DLD1 (cell line): ENCODE measurements around the gene URB2.
"Not testable (repeated sequence)": the region's sequence is repeated elsewhere in the genome, so short reads cannot be mapped to it uniquely, and the experiment has no call there.

Experiments
- in situ Hi-C: cut with HindIII; loops from 2 replicates; pipeline ENCODE4 v1.10.0; 2017; ENCODE audit warnings: low sequenced_read_pairs

The URB2 gene

DNA sequence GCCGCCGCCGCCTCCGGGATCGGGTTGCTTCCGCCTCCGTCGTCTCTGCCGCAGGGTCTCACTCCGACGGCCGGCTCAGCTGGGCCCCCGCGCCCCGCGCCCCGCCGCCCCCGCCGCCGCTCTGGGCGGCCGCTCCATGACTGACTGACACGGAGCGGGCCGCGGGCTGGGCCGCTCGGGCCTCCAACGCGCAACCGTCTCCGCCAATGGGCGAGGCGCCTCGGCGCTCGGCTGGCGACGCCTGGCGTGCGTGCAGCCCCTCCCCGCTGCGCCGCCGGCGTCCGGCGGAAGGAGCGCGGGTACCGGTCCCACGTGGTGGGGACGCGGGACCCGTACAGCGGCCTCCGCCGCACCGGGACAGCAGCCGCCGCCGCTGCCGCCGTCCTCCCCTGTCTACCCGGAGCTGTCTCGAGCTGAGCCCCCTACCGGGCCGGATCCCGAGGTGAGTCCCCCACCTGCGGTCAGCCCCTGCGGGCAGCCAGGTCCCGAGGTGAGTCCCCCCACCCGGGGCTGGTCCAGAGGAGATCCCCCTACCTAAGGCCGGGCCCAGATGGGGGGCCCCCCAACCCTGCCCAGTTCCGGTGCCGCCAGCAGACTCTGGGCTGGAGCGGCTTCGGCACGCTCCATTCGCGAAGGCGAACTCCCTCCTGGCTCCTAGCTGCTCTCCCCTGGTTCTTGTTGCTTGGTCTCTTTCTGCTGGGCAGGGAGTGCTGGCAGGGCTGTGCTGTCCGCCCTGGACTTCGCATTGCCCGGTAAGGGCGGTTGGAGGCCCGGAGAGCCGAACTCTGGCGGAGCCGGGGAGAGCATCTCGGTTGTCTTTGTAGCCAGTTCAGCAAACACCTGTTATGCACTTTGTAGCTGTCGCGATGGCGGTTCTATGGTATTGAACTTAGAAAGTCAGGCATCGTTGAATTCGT is at the start of gene URB2, which contains the start of gene TAF5L:
URB2 (plus strand) TSS at position 333 of the 917 bp plus-strand sequence. CDS start 1,387 bp downstream, outside the sequence.
TAF5L (minus strand) TSS at position 208 of the 917 bp plus-strand sequence. CDS start 11,640 bp downstream, outside the sequence.
- in situ Hi-C loops = no loop called here

DNA sequence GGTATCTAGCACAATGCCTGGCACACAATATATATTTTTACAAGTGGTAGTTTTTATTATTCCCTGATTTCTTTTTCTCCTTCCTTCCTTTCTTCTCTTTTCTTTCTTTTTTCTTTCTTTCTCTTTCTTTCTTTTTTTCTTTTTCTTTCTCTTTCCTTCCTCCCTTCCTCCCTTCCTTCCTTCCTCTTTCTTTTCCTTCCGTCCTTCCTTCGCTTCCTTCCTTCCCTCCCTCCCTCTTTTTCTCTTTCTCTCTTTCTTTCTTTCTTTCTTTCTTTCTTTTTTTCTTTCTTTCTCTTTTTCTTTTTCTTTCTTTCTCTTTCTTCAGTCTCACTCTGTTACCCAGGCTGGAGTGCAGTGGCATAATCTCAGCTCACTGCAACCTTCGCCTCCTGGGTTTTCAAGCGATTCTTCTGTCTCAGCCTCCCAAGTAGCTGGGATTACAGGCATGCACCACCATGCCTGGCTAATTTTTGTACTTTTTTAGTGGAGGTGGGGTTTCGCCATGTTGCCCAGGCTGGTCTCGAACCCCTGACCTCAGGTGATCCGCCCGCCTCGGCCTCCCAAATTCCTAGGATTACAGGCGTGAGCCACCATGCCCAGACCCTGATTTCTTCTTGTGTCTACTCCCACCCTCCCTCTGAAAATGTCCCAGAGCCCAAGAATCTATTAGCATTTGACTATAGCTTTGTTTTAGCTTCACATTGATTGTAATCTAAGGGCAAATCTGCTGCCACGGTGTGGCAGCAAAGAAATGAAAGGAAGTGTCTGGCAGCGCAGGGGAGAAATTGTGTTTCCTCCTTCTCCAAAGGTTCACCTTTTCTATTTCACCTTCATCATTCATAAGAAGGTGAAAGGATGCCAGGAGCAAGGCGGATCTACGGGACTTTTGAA is 47.6 kb upstream of the URB2 start:
- in situ Hi-C loops = no loop called here

DNA sequence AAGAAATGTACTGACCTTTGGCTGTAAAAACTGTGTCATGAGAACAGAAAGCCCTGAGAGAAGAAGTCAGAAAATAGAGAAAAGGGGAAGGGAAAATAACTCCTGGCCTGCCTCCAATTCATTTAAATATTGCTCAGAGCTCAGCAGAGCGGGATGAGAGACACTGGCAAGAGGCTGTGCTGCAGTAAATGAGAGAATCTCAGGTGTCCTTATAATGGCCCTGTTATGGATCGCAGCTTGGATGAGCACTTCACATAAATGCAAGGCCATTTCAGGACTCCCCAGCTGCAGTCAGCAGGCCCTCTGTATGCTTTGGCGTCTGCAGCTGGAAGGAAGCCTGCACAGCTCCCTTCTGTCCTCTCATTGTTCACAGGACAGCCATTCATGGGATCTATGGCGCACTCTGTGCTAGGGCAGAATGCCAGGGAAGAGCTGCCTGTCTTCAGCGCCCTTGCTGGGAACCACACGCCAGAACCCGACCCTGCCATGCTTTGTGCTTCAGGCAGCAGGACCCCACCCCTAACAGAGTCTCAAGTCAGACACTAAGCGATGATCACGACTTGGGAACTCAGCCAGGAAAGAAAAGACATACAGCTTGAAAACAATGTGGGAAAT is 46.9 kb upstream of the URB2 start:
- in situ Hi-C loops = no loop called here

DNA sequence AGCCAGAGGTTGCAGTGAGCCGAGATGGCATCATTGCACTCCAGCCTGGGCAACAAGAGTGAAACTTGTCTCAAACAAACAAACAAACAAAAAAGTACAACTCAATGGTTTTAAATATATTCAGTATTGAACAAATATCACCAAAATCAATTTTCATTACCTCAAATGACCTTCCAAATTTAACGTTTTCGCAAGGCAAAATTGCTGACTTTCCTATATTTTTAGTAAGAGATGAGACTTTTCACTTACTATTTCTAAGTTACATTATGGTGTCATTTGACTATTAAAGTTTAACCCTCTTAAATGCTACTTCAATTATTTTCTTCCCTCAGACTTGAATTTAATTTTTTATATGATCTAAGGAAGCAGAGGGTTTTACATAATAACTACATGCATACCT is 44.6 kb upstream of the URB2 start:
- in situ Hi-C loops = no loop called here

DNA sequence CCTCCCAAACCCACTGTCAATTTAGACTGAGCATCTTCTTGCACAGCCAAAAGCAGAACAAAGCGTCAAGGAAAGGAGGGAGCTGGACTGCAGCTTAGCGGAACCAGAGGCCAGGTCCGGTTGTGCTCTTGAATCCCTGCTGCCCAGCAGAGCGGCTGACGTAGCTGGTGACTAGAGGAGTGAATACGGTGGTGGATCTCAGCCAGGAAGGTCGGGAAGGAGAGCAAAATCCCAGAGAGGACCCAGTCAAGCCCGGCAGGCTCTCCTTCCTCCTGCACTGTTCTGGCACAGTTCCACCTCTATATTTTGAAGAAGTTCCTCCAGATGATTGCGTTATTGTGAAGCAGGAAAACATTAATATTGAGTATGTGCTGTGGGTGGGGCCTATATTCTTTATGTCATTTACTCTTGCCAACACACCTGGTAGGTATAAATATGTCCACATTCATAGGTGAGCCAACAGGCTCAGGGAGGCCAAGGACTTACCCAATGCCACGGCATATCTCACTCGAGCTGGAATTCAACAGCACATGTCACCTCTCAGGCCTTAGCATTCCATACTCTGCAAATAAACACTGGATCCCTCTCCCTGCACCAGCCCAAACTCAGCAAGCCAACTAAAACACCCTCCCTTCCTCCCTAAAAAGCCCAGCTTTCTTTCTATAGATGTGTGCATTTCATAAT is 43.9 kb upstream of the URB2 start:
- in situ Hi-C loops = no loop called here

DNA sequence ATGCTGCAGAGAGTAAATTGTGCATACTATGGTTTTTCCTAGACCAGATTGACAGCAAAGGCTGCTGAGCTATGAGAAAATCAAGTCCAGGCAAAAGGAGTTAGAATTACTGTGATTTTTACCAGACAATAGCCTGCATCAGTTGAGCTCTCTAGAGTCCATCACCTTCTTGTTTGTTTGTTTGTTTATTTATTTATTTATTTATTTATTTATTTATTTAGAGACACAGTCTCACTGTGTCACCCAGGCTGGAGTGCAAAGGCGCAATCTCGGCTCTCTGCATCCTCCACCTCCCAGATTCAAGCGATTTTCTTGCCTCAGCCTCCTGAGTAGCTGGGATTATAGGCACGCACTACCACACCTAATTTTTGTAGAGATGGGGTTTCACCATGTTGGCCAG is 43.3 kb upstream of the URB2 start:
- in situ Hi-C loops = no loop called here

DNA sequence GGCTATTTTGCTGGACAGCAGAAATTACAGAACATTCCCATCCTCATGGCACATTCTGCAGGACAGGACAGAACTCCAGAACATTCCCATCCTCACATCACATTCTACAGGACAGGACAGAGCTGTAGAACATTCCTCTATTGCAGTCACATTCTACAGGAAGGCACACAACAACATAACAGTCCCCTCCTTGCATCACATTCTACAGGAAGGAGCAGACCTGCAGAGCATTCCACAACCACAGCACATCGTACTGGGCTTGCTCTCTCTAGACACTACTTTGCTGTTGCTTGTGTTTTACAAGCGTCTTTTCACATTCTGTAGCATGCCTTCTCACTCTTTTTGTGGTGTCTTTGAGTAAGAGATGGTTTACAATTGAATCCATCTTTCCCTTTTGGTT is 40.7 kb upstream of the URB2 start:
- in situ Hi-C loops = no loop called here

DNA sequence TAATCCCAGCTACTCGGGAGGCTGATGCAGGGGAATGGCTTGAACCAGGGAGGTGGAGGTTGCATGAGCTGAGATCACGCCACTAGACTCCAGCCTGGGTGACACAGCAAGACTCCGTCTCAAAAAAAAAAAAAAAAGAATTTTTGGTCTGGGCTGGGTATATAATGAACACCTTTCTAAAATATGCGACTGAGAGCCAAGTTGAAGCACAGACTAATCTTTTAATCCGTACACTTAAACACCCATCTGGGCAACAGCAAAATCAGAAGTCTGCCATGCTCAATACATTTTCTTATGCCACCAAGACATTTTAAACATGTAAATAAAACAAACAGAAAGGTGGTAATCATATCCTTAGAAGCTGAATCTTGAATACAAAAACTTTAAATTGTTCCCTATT is 35.9 kb upstream of the URB2 start:
- in situ Hi-C loops = no loop called here

DNA sequence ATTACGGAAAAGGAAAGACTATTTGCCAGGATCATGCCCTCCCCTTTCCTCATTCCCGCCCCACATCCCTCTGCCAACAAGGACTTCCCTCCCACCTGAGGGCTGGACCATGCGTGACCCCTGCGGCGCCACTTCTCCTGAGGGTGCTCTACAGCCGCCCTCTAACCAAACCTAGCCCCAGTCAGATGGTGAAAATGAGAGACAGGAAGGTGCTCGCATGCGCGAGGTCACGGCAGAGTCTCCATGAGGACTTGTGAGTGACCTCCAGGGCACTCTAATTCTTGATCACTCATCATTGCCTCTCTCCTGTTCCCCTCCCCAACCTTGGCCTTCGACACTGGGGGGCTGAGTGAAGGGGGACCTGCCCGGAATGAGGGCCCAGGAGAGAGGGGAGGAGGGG is 32.2 kb upstream of the URB2 start:
- in situ Hi-C loops = no loop called here

DNA sequence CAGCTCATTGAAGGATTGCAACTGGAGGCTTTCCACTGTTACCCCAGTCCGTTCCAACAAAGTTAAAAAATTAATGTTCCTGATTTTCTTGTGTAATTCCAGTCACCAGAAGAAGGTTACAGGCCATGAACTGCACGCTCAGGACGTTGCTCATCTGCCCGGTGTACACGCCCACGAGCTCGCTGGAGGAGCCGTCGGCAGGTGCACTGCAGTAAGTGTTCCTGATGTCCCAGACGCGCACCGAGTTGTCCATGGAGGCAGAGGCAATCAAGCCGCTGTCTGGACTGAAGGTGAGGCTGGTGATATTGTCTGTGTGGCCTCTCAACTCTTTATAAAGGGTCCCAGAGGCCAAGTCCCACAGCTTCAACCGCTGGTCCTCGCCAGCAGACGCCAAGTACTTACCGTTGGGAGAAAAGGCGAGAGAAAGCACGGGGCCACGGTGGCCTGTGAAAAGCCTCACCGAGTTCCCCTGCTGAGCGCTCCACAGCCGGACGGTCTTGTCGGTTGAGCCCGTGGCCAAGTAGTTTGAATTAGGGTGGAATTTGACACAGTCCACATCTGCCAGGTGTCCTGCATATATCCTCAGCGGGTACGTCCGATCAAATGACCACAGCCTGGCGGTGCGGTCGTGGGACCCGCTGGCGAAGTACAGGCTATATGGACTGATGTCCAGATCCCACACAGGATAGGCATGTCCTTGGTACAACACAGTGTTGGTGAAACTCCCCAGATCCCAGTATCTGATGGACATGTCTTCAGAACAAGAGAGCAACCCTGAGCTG is 31.6 kb upstream of the URB2 start:
- in situ Hi-C loops = no loop called here

DNA sequence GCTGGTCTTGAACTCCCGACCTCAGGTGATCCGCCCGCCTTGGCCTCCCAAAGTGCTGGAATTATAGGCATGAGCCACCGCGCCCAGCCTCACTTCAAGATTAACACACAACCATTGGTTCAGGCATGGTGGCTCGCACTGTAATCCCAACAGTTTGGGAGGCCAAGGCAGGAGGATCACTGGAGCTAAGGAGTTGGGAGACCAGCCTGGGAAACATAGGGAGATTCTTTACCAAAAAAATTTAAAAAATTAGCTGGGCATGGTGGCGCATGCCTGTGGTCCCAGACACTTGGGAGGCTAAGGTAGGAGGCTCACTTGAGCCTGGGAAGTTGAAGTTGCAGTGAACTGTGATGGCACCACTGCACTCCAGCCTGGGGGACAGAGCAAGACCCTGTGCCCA is 30.2 kb upstream of the URB2 start:
- in situ Hi-C loops = not testable (repeated sequence)

DNA sequence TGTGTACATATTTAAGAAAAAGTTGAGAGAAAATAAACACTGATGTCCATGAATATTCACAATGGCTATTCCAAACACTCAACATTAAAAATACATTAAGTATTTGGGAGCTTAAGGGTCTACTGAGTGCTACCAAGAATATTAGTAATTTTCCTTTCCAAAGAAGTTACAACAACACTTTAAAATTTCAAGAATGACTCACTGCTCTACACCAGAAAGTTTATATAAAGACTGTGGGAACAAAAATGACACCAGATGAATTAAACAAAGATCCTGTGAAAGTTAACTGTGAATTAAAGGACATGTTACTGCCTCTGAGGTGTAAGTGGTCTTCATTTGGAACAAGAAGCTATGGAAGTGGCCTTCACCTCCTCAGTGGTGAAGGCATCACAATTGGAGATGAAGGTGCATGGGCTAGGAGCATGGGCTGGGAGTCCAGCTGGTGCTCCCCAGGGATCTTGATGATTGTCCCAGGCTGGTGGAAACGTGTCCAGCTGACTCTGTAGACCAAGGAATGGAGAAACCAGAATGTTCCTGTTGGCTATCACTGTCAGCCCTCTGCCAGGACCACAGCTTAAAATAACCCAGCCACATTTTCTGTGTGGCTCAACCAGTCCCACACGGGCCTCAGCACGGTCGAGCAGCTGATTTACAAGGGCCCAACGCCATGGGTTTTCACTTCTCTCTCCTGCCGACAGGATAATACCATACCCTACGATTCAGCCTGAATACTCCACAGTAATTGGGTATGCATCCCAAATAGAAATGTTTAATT is 28.9 kb upstream of the URB2 start:
- in situ Hi-C loops = no loop called here

DNA sequence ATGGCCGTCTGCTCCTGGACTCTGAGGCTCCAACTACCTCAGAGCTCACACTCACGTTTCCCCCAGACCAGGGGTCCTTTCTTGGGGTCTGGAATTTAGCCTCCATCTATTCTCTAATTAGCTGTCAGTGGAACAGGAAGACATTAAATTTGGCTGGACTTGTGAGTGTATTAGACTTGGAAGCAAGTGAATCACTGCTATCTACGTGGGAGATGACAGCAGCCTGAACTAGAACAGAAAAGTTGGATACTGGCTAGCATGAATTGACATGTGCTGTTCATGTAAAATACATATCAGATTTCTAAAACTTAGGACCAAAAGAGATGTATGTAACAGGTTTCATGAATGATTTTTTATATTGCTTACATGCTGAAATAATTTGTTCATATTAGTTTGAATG is 28.2 kb upstream of the URB2 start:
- in situ Hi-C loops = no loop called here

DNA sequence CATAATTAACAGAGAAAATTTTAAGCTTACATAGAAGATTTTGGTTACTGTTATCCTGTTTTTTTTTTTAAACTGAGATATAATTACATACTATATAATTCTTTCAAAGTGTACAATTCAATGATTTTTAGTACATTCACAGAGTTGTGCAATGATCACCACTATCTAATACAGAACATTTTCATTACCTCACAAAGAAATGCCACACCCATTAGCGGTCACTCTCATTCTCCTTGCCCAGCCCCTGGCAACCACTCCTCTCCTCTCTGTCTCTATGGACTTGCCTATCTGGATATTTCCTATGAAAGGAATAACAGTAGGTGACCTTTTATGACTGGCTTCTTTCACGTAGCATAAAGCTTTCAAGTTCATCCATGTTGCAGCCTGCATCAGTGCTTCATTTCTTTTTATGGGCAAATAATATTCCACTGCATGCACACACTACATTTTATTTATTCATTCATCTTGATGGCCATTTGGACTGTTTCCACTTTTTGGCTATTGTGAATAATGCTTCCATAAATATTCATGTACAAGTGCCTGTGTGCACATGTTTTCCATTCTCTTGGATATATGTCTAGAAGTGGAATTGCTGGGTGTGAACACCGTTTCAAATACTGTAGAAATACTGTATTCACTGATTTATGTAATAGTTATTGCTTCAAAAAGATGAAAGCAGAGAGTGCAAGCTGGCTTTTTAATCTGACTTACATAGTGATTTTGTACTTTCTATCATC is 26.7 kb upstream of the URB2 start:
- in situ Hi-C loops = no loop called here

DNA sequence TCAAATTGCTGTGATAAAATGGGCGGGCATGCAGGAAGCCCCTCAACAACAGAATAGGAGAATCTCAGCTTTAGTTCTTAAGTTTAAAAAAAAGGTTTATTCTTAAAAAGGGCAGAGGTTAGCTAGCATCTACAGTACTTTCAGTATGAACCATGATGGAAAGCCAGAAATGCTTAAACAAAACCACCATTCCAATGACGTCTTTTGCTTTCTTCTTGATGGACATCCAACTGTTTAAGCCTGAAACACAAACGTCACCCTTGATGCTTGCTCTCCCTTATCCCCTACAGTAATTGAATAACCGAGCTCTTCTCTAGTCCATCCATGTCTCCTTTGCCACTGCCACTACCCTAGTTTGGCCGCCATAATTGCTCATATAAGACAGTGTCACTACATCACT is 25.8 kb upstream of the URB2 start:
- in situ Hi-C loops = no loop called here

DNA sequence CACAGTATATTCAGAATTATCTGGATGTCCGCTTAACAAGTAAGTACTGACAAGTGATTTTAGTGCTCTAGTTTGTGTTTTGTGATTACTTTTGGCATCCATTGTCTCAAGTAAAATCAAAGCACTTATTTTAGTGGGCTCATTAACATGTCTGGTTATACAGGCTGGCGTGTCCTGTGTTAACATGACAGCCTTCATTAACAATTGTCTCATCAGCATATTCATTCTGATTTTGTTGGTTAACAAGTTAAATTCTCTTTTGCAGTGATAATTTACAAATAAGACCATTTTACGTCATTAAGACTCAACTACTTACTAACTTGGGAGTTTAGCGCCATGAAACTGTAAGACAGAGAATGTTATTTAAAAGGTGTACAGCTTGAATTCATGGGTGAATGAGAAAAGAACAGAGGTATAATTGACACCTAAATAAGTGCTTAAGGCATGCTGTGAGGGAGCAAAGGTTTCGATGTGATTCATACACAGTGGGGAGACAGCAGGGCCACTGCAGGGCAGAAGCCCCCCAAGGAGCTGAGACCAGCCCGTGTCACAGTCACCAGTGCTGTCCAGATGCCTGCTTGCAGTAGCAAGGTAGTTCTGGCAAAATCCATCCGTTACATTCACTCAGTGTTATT is 22.6 kb upstream of the URB2 start:
- in situ Hi-C loops = no loop called here

DNA sequence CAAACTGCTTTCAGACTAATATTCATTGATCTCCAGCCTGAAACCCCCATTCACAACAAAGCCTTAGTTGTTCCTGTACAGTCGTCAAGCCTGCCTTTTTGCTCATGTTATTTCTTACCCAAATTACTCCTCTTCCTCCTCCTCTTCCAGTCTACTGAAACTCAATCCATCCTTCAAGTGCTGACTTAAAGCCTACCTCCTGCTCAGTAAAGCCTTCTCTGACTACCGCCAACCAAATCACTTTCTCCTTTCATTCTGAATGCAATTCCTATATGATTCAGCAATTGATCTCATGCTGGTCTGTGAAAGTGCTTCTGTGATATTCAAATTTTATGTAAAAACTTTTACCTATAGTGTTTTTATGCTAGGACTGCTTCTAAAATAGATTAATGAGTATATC is 18.7 kb upstream of the URB2 start:
- in situ Hi-C loops = no loop called here

DNA sequence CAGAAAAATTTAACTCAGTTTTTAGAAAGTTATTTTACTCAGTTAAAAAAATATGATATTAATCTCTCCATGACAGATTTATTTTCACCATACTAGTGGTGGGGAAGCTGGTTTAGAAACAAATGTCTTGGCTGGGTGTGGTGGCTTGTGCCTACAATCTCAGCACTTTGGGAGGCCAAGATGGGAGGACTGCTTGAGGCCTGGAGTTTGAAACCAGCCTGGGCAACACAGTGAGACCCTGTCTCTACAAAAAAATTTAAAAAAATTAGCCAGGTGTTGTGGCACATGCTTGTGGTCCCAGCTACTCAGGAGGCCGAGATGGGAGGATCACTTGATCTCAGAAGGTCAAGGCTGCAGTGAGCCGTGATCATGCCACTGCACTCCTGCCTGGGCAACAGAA is 17.5 kb upstream of the URB2 start:
- in situ Hi-C loops = no loop called here
